GM19193 (cell line): ENCODE measurements around the gene FOXC1.

ENCODE experiments used
- POLR2A ChIP-seq: IDR thresholded peaks from 4 replicates; pipeline ENCODE4 v1.6.1; 2011; ENCODE audit not compliant: insufficient read depth, insufficient read length; ENCODE audit errors: extremely low read depth

FOXC1 gene

GRCh38 chr6:1618311-1619097, 8.8 kb downstream of the FOXC1 start:
- TF ChIP-seq POLR2A, result no peak

- no peak for TF ChIP-seq POLR2A
These were observed 9.5 kb downstream of the FOXC1 start for GRCh38 chr6:1619098-1619672.

GRCh38 chr6:1619673-1620503, 10.2 kb downstream of the FOXC1 start:
- no peak for TF ChIP-seq POLR2A

GRCh38 chr6:1620504-1621069, 10.9 kb downstream of the FOXC1 start:
- TF ChIP-seq POLR2A, result no peak

- TF ChIP-seq POLR2A, result no peak
These were observed 11.5 kb downstream of the FOXC1 start for GRCh38 chr6:1621070-1621701.

- TF ChIP-seq POLR2A, result no peak
These were observed 12.6 kb downstream of the FOXC1 start for GRCh38 chr6:1622220-1622850.

- TF ChIP-seq POLR2A, result no peak
These were observed 13.4 kb downstream of the FOXC1 start for GRCh38 chr6:1622851-1623768.

GRCh38 chr6:1623769-1624057, 14.0 kb downstream of the FOXC1 start:
- TF ChIP-seq POLR2A, result no peak

- no peak for TF ChIP-seq POLR2A
These were observed 14.5 kb downstream of the FOXC1 start for GRCh38 chr6:1624058-1624850.

- no peak for TF ChIP-seq POLR2A
These were observed 15.4 kb downstream of the FOXC1 start for GRCh38 chr6:1624851-1625781.

GRCh38 chr6:1625794-1626435, 16.2 kb downstream of the FOXC1 start:
- no peak for TF ChIP-seq POLR2A
